Body of pancreas (tissue), 4 donors: Measurements from ENCODE around the gene ACTA2. TPM values are rescaled to one million over a fixed set of nuclear protein-coding genes. Genes with fewer than 3 reads are reported as not detected.

Experiments used
- ATAC-seq: fragments of 150-250 bp; one replicate; pipeline ENCODE4 v1.9.1; 2016
- DNase-seq, 4 donors: peaks; one replicate each; pipeline ENCODE4 v3.0.0-alpha.2; 2019
- H3K27ac ChIP-seq, 4 donors: fragments of 200-600 bp; sonication (generic); 1 replicate in 3 of 4; 2 replicates in 1 of 4; pipeline versions ENCODE4 v1.5.1 to v1.6.1; 2016 to 2019; ENCODE audit warnings: mild to moderate bottlenecking in 1 of 4, mixed read lengths in 1 of 4, moderate library complexity in 1 of 4
- H3K27me3 ChIP-seq, 2 donors: fragments of 200-600 bp; sonication (generic); one replicate each; pipeline ENCODE4 v1.6.0; 2016; ENCODE audit warnings: mild to moderate bottlenecking in 1 of 2
- H3K36me3 ChIP-seq, 2 donors: fragments of 200-600 bp; sonication (generic); replicated peaks in 1 of 2; 2 replicates each; pipeline ENCODE4 v1.5.1; 2016; ENCODE audit warnings: low read depth in 2 of 2; ENCODE audit not compliant: insufficient read depth in 1 of 2
- H3K4me1 ChIP-seq: fragments of 200-600 bp; sonication (generic); one replicate; pipeline ENCODE4 v1.6.0; 2016
- H3K4me3 ChIP-seq, 2 donors: fragments of 200-600 bp; sonication (generic); 1 replicate in 1 of 2; 2 replicates in 1 of 2; pipeline ENCODE4 v1.5.1; 2016 to 2019
- H3K9me3 ChIP-seq, 3 donors: fragments of 200-600 bp; sonication (generic); 1 replicate in 2 of 3; 2 replicates in 1 of 3; pipeline ENCODE4 v1.5.1; 2016
- POLR2A ChIP-seq, 3 donors: fragments of 450-650 bp; IDR thresholded peaks; one replicate each; pipeline ENCODE4 v1.6.1; 2016; ENCODE audit warnings: antibody characterized with exemption in 3 of 3, mild to moderate bottlenecking in 2 of 3
- WGBS, 2 donors: methylation state at CpG; one replicate each; pipeline ENCODE4 v1.1.5; 2017; 5-methylcytosine and 5-hydroxymethylcytosine counted together
- intact Hi-C: fragments of 100-400 bp; cut with DNase I; formaldehyde crosslinking; loops from one replicate; pipeline ENCODE4 v1.15.1; 2023
- total RNA-seq, 2 donors: library from RNA; depleted of rRNA; stranded (reverse); fragments of >200 nt; gene quantifications; one replicate each; pipeline ENCODE4 v1.1.0, GENCODE V29; 2016
- TF ChIP-seq, protein P1 (sequence below), 7 experiments: fragments of 450-650 bp in 4 of 7; fragments of 200-600 bp in 3 of 7; sonication (generic) in 3 of 7; IDR thresholded peaks; one replicate each; pipeline ENCODE4 v1.5.1; 2016 to 2019; ENCODE audit warnings: antibody characterized with exemption in 7 of 7

ACTA2 gene
- total RNA-seq, 2 donors from 2014 or later = 41.5 to 136 TPM

- Histone ChIP-seq H3K4me3 (no peak overlapping the region), H3K36me3 (no peaks in the 10 kb centered on the region), H3K4me1 (peaks cover 22% of the 10 kb centered on the region), H3K27me3 (no peaks in the 10 kb centered on the region), H3K27ac (no peak overlapping the region), H3K9me3 (no peaks in the 10 kb centered on the region)
- TF ChIP-seq POLR2A (IDR thresholded peaks at IDR 0.05) = no peak
- DNase-seq (no peak), ATAC-seq (no peak)
- intact Hi-C loops = loop anchor here (5.0 kb wide), 1 partner anchor 37 kb away; no protein-coding TSS in a partner anchor
- WGBS, 2 donors = 67 to 84% methylated on average over 4 of the region's 4 CpGs
Measured at GRCh38 chr10:88979603-88980002, 27.0 kb upstream of the ACTA2 start.

DNA sequence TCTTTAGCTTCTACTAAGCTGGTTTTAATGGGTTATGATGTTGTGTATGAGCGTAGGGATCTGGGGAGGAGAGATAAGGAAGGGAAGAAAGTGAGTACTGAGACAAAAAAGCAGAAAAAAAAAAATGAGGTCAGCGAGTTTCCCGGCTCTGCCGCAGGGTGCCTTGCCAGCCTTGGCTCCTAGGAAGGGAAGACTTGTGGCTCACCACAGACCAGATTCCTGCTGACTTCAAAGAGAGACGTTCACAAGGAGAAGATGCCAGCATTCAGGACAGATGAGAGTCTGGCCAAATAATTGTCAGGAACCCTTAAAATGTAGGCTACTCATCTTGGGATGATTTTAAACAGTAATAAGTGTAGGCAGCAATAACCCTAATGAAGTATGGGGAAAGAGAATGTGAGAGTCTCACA, 26.6 kb upstream of the ACTA2 start:
- 56 to 68% methylated on average over 5 of the region's 5 CpGs for WGBS, 2 donors
- TF ChIP-seq, protein P1, sequence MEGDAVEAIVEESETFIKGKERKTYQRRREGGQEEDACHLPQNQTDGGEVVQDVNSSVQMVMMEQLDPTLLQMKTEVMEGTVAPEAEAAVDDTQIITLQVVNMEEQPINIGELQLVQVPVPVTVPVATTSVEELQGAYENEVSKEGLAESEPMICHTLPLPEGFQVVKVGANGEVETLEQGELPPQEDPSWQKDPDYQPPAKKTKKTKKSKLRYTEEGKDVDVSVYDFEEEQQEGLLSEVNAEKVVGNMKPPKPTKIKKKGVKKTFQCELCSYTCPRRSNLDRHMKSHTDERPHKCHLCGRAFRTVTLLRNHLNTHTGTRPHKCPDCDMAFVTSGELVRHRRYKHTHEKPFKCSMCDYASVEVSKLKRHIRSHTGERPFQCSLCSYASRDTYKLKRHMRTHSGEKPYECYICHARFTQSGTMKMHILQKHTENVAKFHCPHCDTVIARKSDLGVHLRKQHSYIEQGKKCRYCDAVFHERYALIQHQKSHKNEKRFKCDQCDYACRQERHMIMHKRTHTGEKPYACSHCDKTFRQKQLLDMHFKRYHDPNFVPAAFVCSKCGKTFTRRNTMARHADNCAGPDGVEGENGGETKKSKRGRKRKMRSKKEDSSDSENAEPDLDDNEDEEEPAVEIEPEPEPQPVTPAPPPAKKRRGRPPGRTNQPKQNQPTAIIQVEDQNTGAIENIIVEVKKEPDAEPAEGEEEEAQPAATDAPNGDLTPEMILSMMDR (IDR thresholded peaks at IDR 0.05) = no peak
- no peak for TF ChIP-seq POLR2A (IDR thresholded peaks at IDR 0.05)
- Histone ChIP-seq H3K4me3 (no peak overlapping the region), H3K27me3 (no peaks in the 10 kb centered on the region), H3K27ac (no peak overlapping the region), H3K4me1 (peaks cover 26% of the 10 kb centered on the region), H3K36me3 (no peaks in the 10 kb centered on the region), H3K9me3 (no peaks in the 10 kb centered on the region)
- DNase-seq = peak in 1 of 4 donors; percentile 26
- ATAC-seq = no peak
- intact Hi-C loops = no loop called here

GRCh38 chr10:88978463-88978862, 25.9 kb upstream of the ACTA2 start:
- Histone ChIP-seq H3K27me3 (no peaks in the 10 kb centered on the region), H3K27ac (no peak overlapping the region), H3K36me3 (no peaks in the 10 kb centered on the region), H3K4me1 (peaks cover 31% of the 10 kb centered on the region), H3K9me3 (no peaks in the 10 kb centered on the region), H3K4me3 (no peak overlapping the region)
- WGBS, 2 donors = 93 to 95% methylated on average over 2 of the region's 2 CpGs
- DNase-seq (no peak), ATAC-seq (no peak)
- TF ChIP-seq, protein P1 (IDR thresholded peaks at IDR 0.05) = no peak
- no peak for TF ChIP-seq POLR2A (IDR thresholded peaks at IDR 0.05)
- intact Hi-C loops = no loop called here

- WGBS, 2 donors = 48 to 51% methylated on average over 3 of the region's 3 CpGs
Measured at GRCh38 chr10:88975377-88975720, 22.8 kb upstream of the ACTA2 start.

DNA sequence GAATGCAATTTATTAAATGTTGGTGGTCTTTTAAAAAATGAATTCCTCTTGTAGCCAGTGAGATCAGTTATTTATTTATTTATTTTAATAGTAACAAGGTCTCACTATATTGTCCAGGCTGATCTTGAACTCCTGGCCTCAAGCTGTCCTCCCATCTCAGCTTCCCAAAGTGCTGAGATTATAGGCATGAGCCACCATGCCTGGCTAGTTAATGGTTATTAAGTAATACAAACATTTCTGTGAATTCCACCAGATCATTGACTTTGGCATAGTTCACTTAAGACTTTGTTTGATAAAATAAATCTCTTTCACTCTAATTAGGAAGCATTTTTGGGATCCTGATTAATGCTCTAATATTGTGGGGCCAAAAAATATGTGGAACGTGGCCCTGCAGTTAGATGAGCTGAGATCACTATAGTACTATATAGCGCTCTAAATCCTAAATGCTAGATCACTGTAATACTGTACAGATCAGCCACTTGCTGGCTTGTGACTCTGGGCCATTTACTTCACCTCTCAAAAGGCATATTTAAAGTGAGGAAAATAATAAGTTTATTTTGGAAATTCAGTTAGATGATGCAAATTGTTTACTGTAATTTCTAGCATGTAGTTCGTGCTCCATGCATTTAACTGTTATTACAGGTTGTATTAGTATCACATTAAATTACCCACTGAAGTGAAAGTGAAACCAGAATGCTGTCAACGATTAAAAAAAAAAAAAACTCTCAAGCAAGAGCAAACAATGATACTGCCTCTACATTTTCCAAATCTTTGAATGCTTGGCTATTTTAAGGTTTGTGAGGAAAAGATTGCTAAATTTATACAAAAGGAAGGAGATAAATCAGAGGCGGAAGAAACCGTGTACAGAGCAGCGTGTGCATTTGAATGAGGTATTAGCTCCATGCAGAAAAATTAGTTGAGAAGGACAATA, 22.1 kb upstream of the ACTA2 start:
- TF ChIP-seq POLR2A (IDR thresholded peaks at IDR 0.05) = no peak
- TF ChIP-seq, protein P1 (IDR thresholded peaks at IDR 0.05) = no peak
- peak overlapping the region in 1 of 2 donors; percentile 1 for H3K4me3 ChIP-seq
- no peaks in the 10 kb centered on the region for H3K9me3 ChIP-seq
- H3K36me3 ChIP-seq = no peaks in the 10 kb centered on the region
- peak overlapping the region; percentile 6 to 74 (median 70) for H3K27ac ChIP-seq
- 6 to 7% methylated on average over 7 of the region's 7 CpGs for WGBS, 2 donors
- peaks cover 17% of the 10 kb centered on the region for H3K4me1 ChIP-seq
- ATAC-seq (peak; percentile 68), DNase-seq (peak in 1 of 4 donors; percentile 15)
- intact Hi-C loops = no loop called here
- no peaks in the 10 kb centered on the region for H3K27me3 ChIP-seq

More at GRCh38 chr10:88975377-88975720, 22.8 kb upstream of the ACTA2 start:
- no peaks in the 10 kb centered on the region for H3K27me3 ChIP-seq
- H3K9me3 ChIP-seq = no peaks in the 10 kb centered on the region
- no peak for ATAC-seq
- intact Hi-C loops = no loop called here
- TF ChIP-seq, protein P1 (IDR thresholded peaks at IDR 0.05) = no peak
- TF ChIP-seq POLR2A (IDR thresholded peaks at IDR 0.05) = no peak
- peaks cover 17% of the 10 kb centered on the region for H3K4me1 ChIP-seq
- H3K27ac ChIP-seq = peak overlapping the region in 3 of 4 donors; percentile 68 to 74 (median 73)
- H3K4me3 ChIP-seq = peak overlapping the region in 1 of 2 donors; percentile 1
- no peak for DNase-seq
- no peaks in the 10 kb centered on the region for H3K36me3 ChIP-seq
